GM11168 (cell line): ENCODE results near the gene CYP27A1.
"Not testable (repeated sequence)": the region's sequence is repeated elsewhere in the genome, so short reads cannot be mapped to it uniquely, and the experiment has no call there.

ENCODE experiments used
- in situ Hi-C: fragments of 300-500 bp; cut with MboI; formaldehyde crosslinking; loops from one replicate; pipeline ENCODE4 v1.12.0; 2022; ENCODE audit warnings: low sequenced_read_pairs; ENCODE audit not compliant: unreplicated experiment

CYP27A1 gene

GRCh38 chr2:218829868-218830451 is 48.0 kb downstream of the CYP27A1 start:
- in situ Hi-C loops: no loop called here

GRCh38 chr2:218830526-218831306 is 48.8 kb downstream of the CYP27A1 start:
- in situ Hi-C loops: no loop called here

- in situ Hi-C loops: no loop called here
Observed at GRCh38 chr2:218831378-218831990, 49.5 kb downstream of the CYP27A1 start, which contains the start of gene PRKAG3. Gene PRKAG3 (minus strand): TSS chr2:218831803.

DNA sequence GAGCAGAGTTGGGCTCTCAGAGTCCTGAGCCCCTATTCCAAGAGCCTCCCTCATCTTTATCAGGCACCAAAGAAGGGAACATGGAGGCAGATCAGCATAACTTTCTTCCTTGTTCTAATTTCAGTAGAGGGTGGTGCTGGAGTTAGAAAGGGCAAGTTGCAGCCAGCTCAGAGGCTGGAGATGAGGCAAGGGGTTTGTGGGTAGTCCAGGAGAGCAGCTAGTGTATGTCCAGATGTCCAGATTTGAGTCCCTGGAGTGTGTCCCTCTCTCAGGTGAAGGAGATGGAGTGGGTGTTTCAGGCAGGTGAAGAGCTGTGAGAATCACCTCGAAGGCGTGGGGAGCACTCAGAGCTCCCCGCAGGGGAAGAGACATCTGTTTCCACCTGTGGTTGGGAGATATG is 50.1 kb downstream of the CYP27A1 start:
- in situ Hi-C loops: no loop called here

GRCh38 chr2:218832520-218832919 is 50.6 kb downstream of the CYP27A1 start:
- in situ Hi-C loops: no loop called here

GRCh38 chr2:218833023-218833609 is 51.2 kb downstream of the CYP27A1 start:
- in situ Hi-C loops: no loop called here

- in situ Hi-C loops: no loop called here
Observed at GRCh38 chr2:218834685-218835084, 52.7 kb downstream of the CYP27A1 start.

GRCh38 chr2:218837495-218837894 is 55.5 kb downstream of the CYP27A1 start:
- in situ Hi-C loops: no loop called here

GRCh38 chr2:218839430-218839829 is 57.5 kb downstream of the CYP27A1 start:
- in situ Hi-C loops: no loop called here

GRCh38 chr2:218839888-218840287 is 57.9 kb downstream of the CYP27A1 start:
- in situ Hi-C loops: no loop called here

- in situ Hi-C loops: not testable (repeated sequence)
Observed at GRCh38 chr2:218844334-218844733, 62.4 kb downstream of the CYP27A1 start.

GRCh38 chr2:218846963-218847362 is 65.0 kb downstream of the CYP27A1 start:
- in situ Hi-C loops: loop anchor here (5.0 kb wide), 1 partner anchor 185 kb away; no protein-coding TSS in a partner anchor

DNA sequence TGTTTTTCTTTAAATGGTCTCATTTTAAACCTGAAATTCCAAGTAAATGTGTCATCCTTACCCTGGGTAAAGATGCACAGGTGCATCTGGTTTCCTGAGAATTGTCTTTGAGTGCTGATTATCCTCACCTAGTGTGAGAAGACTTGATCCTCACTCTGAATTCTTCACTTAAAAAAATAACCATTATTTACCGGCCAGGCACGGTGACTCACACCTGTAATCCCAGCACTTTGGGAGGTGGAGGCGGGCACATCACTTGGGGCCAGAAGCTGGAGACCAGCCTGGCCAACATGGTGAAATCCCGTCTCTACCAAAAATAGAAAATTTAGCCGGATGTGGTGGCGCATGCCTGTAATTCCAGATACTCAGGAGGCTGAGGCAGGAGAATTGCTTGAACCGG is 67.8 kb downstream of the CYP27A1 start:
- in situ Hi-C loops: loop anchor here (5.0 kb wide), 1 partner anchor 187 kb away; no protein-coding TSS in a partner anchor

DNA sequence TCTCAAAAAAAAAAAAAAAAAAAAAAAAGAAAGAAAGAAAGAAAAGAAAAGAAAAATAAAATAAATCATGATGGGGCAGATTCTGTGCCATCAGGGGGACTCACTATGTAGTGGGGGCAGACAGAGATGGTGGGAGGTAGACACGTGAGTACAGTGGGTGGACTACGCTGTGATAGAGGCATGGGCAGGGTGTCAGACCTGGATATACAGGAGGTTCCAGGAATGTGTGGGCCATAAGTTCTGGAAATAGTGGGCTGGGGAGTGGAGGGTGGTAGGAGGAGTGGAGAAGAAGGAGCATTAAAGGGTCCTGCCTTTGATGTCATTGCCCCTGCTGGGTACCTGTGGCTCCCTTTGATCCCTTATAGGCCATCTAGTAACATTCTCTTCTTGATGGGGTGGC is 68.8 kb downstream of the CYP27A1 start:
- in situ Hi-C loops: no loop called here

DNA sequence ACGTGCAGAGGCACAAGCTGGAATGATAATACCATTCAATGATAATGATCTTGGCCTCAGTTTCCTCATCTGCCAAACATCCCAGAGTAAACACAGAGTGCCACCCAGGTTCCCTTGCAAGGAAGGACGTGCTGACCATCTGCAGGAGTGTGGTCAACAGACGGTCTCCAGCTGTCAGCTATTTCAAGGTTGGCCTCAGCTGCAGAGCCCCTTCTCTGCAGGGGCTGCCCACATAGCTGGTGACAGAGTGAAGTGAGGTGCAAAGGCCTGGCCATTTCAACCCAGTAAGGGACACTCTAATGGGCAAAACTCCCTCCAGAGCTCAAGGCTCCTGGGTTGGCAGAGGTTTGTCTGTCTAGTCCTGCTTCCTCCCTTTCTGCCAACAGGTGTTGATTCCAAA is 69.3 kb downstream of the CYP27A1 start:
- in situ Hi-C loops: no loop called here

- in situ Hi-C loops: no loop called here
Observed at GRCh38 chr2:218852911-218853667, 71.1 kb downstream of the CYP27A1 start.

- in situ Hi-C loops: no loop called here
Observed at GRCh38 chr2:218853766-218854165, 71.8 kb downstream of the CYP27A1 start.

- in situ Hi-C loops: no loop called here
Observed at GRCh38 chr2:218854860-218855259, 72.9 kb downstream of the CYP27A1 start.

DNA sequence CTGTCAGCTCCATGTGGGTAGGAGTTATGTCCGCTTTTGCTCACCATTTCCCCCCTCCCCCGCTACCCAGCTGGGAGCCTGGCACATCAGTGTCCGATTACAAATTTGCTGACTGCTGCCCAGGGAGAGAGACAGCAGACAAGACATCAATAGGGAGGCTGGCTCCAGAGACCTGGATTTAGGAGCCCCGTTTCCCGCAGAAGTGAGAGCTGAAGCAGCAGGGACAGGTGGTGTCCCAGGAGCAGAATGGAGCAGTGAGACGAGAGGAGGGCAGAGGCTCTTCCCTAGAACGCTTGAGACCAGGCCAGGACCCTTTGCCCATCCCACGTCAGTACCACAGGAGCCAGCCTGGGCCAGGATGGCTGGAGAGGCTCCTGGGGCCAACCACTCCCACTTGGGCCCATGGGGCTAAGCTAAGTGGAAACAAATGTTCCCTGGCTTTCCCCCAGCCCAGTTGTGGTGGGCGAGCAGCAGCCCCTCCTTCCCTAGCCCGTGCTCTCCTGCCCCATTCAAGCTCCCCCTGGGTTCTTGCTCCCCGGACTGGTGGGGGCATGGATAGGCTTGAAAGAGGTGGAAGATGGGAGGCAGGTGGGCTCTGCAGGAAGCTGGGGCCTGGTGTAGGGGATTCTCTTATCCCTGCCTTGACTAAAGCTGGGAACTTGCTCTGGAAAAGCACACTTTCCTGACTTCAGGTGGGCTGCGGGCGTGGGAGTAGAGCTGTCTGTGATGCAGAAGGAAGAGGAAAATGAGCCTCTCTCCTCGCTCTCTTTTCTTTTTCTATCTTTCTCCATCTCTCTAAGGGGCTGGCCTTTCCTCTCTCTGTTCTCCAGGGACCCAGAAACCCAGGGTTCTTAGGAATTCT is 73.6 kb downstream of the CYP27A1 start:
- in situ Hi-C loops: no loop called here
